ENCODE data around the gene SGPL1. TPM values are rescaled to one million over a fixed set of nuclear protein-coding genes. Genes with fewer than 3 reads are reported as not detected.

The SGPL1 gene
- total RNA-seq, 1 donor from 2014 or later, result 13.1 TPM

- DNase-seq (ENCODE audit: low read depth, low spot score), result no peak
These were observed 63.5 kb downstream of the SGPL1 start for GRCh38 chr10:70879207-70879606.

- peak; percentile 59 for DNase-seq (ENCODE audit: low read depth, low spot score)
These were observed 64.4 kb downstream of the SGPL1 start for GRCh38 chr10:70880077-70880534.

GRCh38 chr10:70884741-70885140 lies 69.0 kb downstream of the SGPL1 start:
- no peak for DNase-seq (ENCODE audit: low read depth, low spot score)

- no peak for DNase-seq (ENCODE audit: low read depth, low spot score)
These were observed 69.7 kb downstream of the SGPL1 start for GRCh38 chr10:70885481-70885880.

- DNase-seq (ENCODE audit: low read depth, low spot score), result no peak
These were observed 70.5 kb downstream of the SGPL1 start for GRCh38 chr10:70885931-70886903.

- DNase-seq (ENCODE audit: low read depth, low spot score), result no peak
These were observed 71.3 kb downstream of the SGPL1 start for GRCh38 chr10:70886921-70887665.

- peak; percentile 8 for DNase-seq (ENCODE audit: low read depth, low spot score)
These were observed 72.4 kb downstream of the SGPL1 start, which contains the start of gene PCBD1 for GRCh38 chr10:70887804-70888800. TSS of gene PCBD1 (minus strand) at chr10:70888565. CDS start at chr10:70888533, 32 bp downstream.

- DNase-seq (ENCODE audit: low read depth, low spot score), result no peak
These were observed 73.5 kb downstream of the SGPL1 start for GRCh38 chr10:70889291-70889690.

GRCh38 chr10:70890917-70891431 lies 75.2 kb downstream of the SGPL1 start:
- DNase-seq (ENCODE audit: low read depth, low spot score), result no peak

GRCh38 chr10:70891627-70892026 lies 75.9 kb downstream of the SGPL1 start:
- DNase-seq (ENCODE audit: low read depth, low spot score), result no peak

GRCh38 chr10:70892631-70893030 lies 76.9 kb downstream of the SGPL1 start:
- DNase-seq (ENCODE audit: low read depth, low spot score), result no peak

- DNase-seq (ENCODE audit: low read depth, low spot score), result no peak
These were observed 77.7 kb downstream of the SGPL1 start for GRCh38 chr10:70893227-70894006.

- DNase-seq (ENCODE audit: low read depth, low spot score), result no peak
These were observed 78.7 kb downstream of the SGPL1 start for GRCh38 chr10:70894416-70894815.

GRCh38 chr10:70896551-70896950 lies 80.8 kb downstream of the SGPL1 start:
- DNase-seq (ENCODE audit: low read depth, low spot score), result no peak

GRCh38 chr10:70898687-70899086 lies 82.9 kb downstream of the SGPL1 start:
- no peak for DNase-seq (ENCODE audit: low read depth, low spot score)

GRCh38 chr10:70899096-70899495 lies 83.3 kb downstream of the SGPL1 start:
- no peak for DNase-seq (ENCODE audit: low read depth, low spot score)

GRCh38 chr10:70901276-70901878 lies 85.6 kb downstream of the SGPL1 start:
- DNase-seq (ENCODE audit: low read depth, low spot score), result no peak

GRCh38 chr10:70902661-70903261 lies 87.0 kb downstream of the SGPL1 start:
- DNase-seq (ENCODE audit: low read depth, low spot score), result no peak
